Measurements from ENCODE around the gene OXNAD1. TPM values are rescaled to one million over a fixed set of nuclear protein-coding genes. Genes with fewer than 3 reads are reported as not detected.

Gene OXNAD1
- total and polyA plus RNA-seq, 10 of the 15 experiments (the other 5 are each of a cell fraction or from before 2014, with no cell fraction given), result 5.6 to 27.8 (median 16.2) TPM

- TF ChIP-seq ZNF687 (IDR thresholded peaks at IDR 0.05) (no peak), NRF1 (conservative IDR thresholded peaks at IDR 0.05; ENCODE audit: low read depth, low read length) (no peak), IKZF2 (IDR thresholded peaks at IDR 0.05) (peak; percentile 71 to 82), STAT1 (conservative IDR thresholded peaks at IDR 0.05) (no peak)
Measured at GRCh38 chr3:16290827-16291196, 25.8 kb downstream of the OXNAD1 start (continued).

- no peaks in the 10 kb centered on the region for H4K20me1 ChIP-seq (ENCODE audit: control insufficient read depth, insufficient read depth)
- no peak for FAIRE-seq
- H3K27ac ChIP-seq (ENCODE audit: control insufficient read depth, insufficient read depth), result no peak overlapping the region
- SMC1A ChIA-PET (ENCODE audit: uncharacterized antibody, unreplicated experiment), result interaction anchor here (0.5 to 2.5 kb wide), 25 partner anchors 9 to 940 kb away, joined by 3 to 12 read pairs (median 4); partner anchors contain the start of genes DPH3 and OXNAD1
- RAD21 ChIA-PET (ENCODE audit: unreplicated experiment), result interaction anchor here (0.6 to 1.6 kb wide), 6 partner anchors 27 to 309 kb away, joined by 3 to 4 read pairs (median 3); no protein-coding TSS in a partner anchor
- no peak overlapping the region for H3K4me3 ChIP-seq
- H3K27me3 ChIP-seq (replicated peaks in 1 of 2; ENCODE audit: control insufficient read depth in 2 of 2, insufficient read depth in 2 of 2, low read length in 1 of 2), result no peaks in the 10 kb centered on the region
- TF ChIP-seq IKZF1 (conservative IDR thresholded peaks at IDR 0.05) (no peak), RELA (IDR thresholded peaks at IDR 0.05; ENCODE audit: borderline replicate concordance, partially characterized antibody) (no peak), ETV6 (conservative IDR thresholded peaks at IDR 0.05 in 1 of 2, IDR thresholded peaks at IDR 0.05 in 1 of 2; ENCODE audit: borderline replicate concordance in 1 of 2, low read depth in 1 of 2) (no peak), SIX5 (IDR thresholded peaks at IDR 0.05; ENCODE audit: low read depth, low read length, severe bottlenecking) (no peak), EZH2 (IDR thresholded peaks at IDR 0.05; ENCODE audit: borderline replicate concordance, control insufficient read depth, low read depth, low read length) (no peak), IKZF2 (IDR thresholded peaks at IDR 0.05) (no peak), CREB1 (IDR thresholded peaks at IDR 0.05; ENCODE audit: low read depth) (no peak), SRF (IDR thresholded peaks at IDR 0.05; ENCODE audit: low read depth in 2 of 2, low read length in 2 of 2) (no peak), TARDBP (IDR thresholded peaks at IDR 0.05; ENCODE audit: borderline replicate concordance) (no peak), TCF3 (IDR thresholded peaks at IDR 0.05; ENCODE audit: borderline replicate concordance, insufficient read depth, low read depth, low read length) (no peak), POU2F2 (IDR thresholded peaks at IDR 0.05; ENCODE audit: borderline replicate concordance, low read depth, low read length) (no peak), SMARCA5 (IDR thresholded peaks at IDR 0.05) (no peak), BMI1 (IDR thresholded peaks at IDR 0.05; ENCODE audit: borderline replicate concordance) (no peak), BHLHE40 (IDR thresholded peaks at IDR 0.05; ENCODE audit: borderline replicate concordance in 1 of 2, low read depth in 2 of 2, low read length in 1 of 2) (no peak), CEBPB (IDR thresholded peaks at IDR 0.05; ENCODE audit: borderline replicate concordance in 1 of 2, low read depth in 2 of 2, low read length in 2 of 2) (no peak), ZZZ3 (IDR thresholded peaks at IDR 0.05; ENCODE audit: control insufficient read depth, insufficient read length, low read depth) (no peak), JUNB (IDR thresholded peaks at IDR 0.05) (no peak)
- POLR2A ChIA-PET, result interaction anchor here (0.5 to 1.4 kb wide), 2 partner anchors 27 to 217 kb away, joined by 3 to 7 read pairs; no protein-coding TSS in a partner anchor
- BruUV-seq (replicated peaks), result no TSS peak
- peaks cover 7% of the 10 kb centered on the region for H3K9me3 ChIP-seq (replicated peaks; ENCODE audit: control insufficient read depth, insufficient read depth, low read length)
- no peak for ATAC-seq
- peaks cover 3% of the 10 kb centered on the region for H3K79me2 ChIP-seq (ENCODE audit: control insufficient read depth, insufficient read depth, low read length)
- no peak overlapping the region for H3K4me2 ChIP-seq (ENCODE audit: control insufficient read depth, insufficient read depth)
- peaks cover 1 to 23% of the 10 kb centered on the region in 2 experiments for H3K36me3 ChIP-seq (ENCODE audit: control insufficient read depth in 2 of 2, insufficient read depth in 2 of 2, low read length in 1 of 2)
- H2AFZ ChIP-seq (ENCODE audit: control insufficient read depth, low read depth, low read length), result no peak overlapping the region
- intact Hi-C loops (cut with micrococcal nuclease; ENCODE audit: unreplicated experiment) (loop anchor here (10.0 kb wide), 1 partner anchor 530 kb away; no protein-coding TSS in a partner anchor), in situ Hi-C loops (cut with MboI) (loop anchor here (25.0 kb wide), 2 partner anchors 742 to 917 kb away; no protein-coding TSS in a partner anchor)
- H3K4me1 ChIP-seq (ENCODE audit: control insufficient read depth, insufficient read depth, low read length), result peaks cover 17% of the 10 kb centered on the region
- no peak overlapping the region for H3K9ac ChIP-seq (ENCODE audit: control insufficient read depth, insufficient read depth, low read length)
- CTCF ChIA-PET, result interaction anchor here (0.8 to 9.6 kb wide), 8 partner anchors 8 to 258 kb away, joined by 3 to 170 read pairs (median 4); no protein-coding TSS in a partner anchor
- DNase-seq (ENCODE audit: low read depth, low spot score), result no peak
- 83% methylated on average over 5 of the region's 5 CpGs for WGBS (ENCODE audit: insufficient coverage, insufficient replicate concordance, low lambda C conversion rate, missing lambda C conversion rate)
Measured at GRCh38 chr3:16294844-16295243, 29.8 kb downstream of the OXNAD1 start.
